H7 (cell line): ENCODE measurements around the gene SELENOI. TPM values are rescaled to one million over a fixed set of nuclear protein-coding genes. Genes with fewer than 3 reads are reported as not detected.
A peak's percentile ranks its signal among the peaks of the same experiment; 100 is the strongest.
"Not testable (repeated sequence)": the region's sequence is repeated elsewhere in the genome, so short reads cannot be mapped to it uniquely, and the experiment has no call there.

Source experiments
- DNase-seq: peaks from one replicate; pipeline ENCODE4 v3.0.0; 2012
- H3K27me3 ChIP-seq: 2 replicates; pipeline ENCODE4 v1.6.0; 2011; ENCODE audit warnings: mild to moderate bottlenecking, low read length; ENCODE audit not compliant: control insufficient read depth, insufficient read depth
- H3K36me3 ChIP-seq: replicated peaks from 2 replicates; pipeline ENCODE4 v1.5.1; 2011; ENCODE audit warnings: low read length; ENCODE audit not compliant: control insufficient read depth, insufficient read depth
- H3K4me3 ChIP-seq: 2 replicates; pipeline ENCODE4 v1.5.1; 2011; ENCODE audit warnings: low read depth, mild to moderate bottlenecking, control low read depth, low read length, moderate library complexity; ENCODE audit not compliant: insufficient read depth
- total RNA-seq: library from RNA; depleted of rRNA; stranded (reverse); fragments of >200 nt; shearing (Covaris generic); gene quantifications from 2 replicates; pipeline ENCODE4 v1.2.3, GENCODE V29; 2014; rRNA removed

The SELENOI gene, protein sequence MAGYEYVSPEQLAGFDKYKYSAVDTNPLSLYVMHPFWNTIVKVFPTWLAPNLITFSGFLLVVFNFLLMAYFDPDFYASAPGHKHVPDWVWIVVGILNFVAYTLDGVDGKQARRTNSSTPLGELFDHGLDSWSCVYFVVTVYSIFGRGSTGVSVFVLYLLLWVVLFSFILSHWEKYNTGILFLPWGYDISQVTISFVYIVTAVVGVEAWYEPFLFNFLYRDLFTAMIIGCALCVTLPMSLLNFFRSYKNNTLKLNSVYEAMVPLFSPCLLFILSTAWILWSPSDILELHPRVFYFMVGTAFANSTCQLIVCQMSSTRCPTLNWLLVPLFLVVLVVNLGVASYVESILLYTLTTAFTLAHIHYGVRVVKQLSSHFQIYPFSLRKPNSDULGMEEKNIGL
- total RNA-seq = 28.4 and 31.0 TPM in 2 replicates

DNA sequence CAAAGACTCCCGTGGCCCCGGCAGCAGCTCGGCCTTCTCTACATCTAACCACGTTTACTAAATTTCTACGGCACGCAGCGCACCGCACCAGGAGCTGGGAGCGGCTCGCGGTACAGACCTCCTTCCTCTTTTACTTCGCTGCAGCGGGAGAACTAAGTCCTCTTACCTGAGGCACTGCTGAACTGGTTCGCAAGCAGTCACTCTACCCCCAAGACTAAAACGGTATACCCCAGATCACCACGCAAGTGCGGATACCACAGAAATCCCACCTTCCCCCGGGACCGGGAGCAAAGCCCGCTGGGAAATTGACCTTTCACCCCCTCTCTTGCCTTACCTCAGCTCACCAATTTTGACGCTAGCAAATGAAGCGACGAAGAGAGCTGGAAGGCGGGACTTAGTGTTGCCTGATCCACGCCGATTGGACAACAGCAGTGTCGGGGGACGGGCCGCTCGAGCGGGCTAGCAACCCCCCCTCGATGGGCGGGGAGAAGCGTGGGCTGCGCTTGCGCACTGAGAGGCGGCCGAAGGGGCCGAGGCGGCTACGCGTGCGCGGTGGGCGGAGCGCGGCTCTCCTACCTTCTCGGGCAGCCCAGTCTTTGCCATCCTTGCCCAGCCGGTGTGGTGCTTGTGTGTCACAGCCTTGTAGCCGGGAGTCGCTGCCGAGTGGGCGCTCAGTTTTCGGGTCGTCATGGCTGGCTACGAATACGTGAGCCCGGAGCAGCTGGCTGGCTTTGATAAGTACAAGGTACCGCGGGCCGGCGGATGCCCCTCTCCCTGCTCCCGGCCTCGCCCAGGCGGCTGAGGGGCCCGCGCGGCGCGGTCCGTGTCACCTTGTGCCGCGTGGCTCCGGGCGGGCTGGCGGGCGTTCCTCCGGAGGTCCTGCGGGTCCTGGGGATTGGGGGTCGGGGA, at the start of gene SELENOI:
Gene SELENOI (plus strand): TSS at position 599 of the 909 bp plus-strand sequence. CDS start 90 bp downstream, at position 689.
- Histone ChIP-seq H3K36me3 (no peaks in the 10 kb centered on the region), H3K27me3 (no peaks in the 10 kb centered on the region), H3K4me3 (peak within 1 kb of the TSS; percentile 95)
- DNase-seq = peak; percentile 99

DNA sequence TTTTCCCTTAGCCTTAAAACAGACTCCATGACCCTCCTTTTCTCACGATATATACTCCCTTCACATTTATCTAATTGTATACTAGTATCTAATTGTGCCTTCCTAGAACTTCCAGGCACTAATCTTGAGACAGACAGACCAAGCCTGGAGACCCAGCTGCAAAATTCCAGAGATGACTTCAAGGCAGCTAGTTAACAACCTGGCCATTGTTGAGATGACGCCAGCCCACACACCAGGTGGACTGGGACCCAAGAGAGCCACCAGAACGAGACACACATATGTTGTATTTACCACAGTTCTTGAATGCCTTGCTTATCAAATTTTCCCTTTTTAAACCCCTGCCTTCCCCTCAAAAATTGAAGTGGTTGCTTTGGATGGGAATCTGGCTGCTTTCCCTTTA, 48.9 kb upstream of the SELENOI start:
- H3K36me3 ChIP-seq = no peaks in the 10 kb centered on the region
- peaks cover 2% of the 10 kb centered on the region; the same call in 1 of the 2 replicates for H3K27me3 ChIP-seq
- H3K4me3 ChIP-seq = no peak overlapping the region
- DNase-seq = no peak

DNA sequence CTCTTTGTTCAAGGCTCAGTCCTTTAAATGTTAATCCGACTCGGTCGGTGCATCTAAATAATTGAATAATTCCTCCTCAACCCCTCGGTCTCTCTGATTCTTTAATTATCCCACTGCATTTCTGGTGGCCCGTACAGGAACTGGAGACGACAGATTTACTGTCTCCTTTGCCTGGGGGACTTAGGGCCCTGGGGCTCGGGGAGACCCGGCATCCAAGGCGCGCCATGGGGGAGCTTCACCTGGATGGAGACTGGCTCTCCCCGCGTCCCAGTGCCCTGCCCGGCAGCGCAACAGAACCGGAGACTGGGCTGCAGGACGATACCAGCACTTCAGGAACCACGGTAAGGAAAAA, 47.7 kb upstream of the SELENOI start:
- Histone ChIP-seq H3K4me3 (peak overlapping the region; percentile 54), H3K27me3 (peaks cover 2% of the 10 kb centered on the region; the same call in 1 of the 2 replicates), H3K36me3 (no peaks in the 10 kb centered on the region)
- peak; percentile 66 for DNase-seq

DNA sequence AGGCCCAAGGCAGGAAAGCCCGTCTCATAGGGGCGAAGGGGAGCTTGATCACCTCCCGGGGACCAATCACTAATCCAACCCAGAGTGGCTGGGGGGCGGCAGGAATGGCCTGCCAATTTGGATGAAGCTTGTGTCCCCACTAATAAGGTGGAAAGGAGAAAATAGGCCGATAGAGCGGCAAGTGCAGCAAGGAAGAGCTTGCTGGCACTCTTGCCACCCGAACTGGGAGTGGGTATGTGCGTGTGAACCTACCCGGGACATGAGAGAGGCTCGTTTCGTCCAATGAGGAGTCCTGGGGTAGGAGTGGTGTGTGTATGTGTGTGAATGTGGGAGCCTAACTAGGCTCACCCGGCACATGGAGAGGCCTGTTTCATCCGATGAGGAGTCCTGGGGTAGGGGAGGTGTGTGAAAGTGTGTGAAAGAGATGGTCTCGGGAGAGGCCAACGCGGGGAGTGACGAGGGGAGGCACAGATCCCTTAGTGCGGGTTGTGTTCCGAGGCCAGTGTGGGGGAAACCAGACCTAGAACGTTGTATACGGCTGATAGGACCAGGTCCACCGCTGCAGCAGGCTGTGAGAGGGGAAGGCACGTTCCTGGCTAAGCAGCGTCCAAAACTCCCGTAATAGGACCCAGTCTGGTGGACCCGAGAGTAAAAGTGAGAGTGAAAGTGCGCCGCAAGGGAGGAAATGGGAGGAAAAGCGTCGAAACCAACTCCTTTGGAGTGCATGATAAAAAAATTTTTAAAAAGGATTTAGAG, 47.1 kb upstream of the SELENOI start:
- Histone ChIP-seq H3K36me3 (no peaks in the 10 kb centered on the region), H3K4me3 (peak overlapping the region; percentile 54), H3K27me3 (peaks cover 2% of the 10 kb centered on the region; the same call in 1 of the 2 replicates)
- DNase-seq = peak; percentile 45

DNA sequence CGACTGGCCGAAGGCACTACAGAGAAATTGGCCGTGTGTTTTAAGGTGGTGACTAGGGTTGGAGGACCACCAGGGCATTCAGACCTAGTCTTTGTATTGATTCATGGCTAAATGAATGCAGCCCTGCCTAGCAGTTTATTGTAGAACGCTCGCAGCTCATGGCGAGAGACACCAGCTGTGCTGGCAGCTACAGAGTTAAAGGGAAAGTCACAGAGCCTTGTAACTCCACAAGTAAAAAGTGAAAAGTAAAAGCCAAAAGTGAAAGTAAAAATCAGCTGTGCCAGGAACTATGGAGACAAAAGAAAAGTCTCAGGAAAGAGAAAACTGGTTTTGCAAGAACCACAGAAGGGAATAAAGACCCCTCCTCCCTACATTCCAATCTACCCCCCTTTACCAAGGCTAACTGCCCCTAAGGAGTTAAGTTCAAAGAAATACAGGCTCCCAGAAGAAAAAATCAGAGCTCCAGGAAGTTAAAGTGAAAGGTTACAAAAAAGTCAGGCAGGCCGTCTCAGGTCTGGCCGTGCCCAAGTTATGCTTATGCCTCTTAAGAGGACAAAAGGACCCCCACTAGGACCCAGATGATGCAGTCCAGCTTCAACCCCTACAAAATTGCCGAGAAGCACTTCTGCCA, 46.4 kb upstream of the SELENOI start:
- peaks cover 2% of the 10 kb centered on the region; the same call in 1 of the 2 replicates for H3K27me3 ChIP-seq
- no peaks in the 10 kb centered on the region for H3K36me3 ChIP-seq
- DNase-seq = peak; percentile 48

DNA sequence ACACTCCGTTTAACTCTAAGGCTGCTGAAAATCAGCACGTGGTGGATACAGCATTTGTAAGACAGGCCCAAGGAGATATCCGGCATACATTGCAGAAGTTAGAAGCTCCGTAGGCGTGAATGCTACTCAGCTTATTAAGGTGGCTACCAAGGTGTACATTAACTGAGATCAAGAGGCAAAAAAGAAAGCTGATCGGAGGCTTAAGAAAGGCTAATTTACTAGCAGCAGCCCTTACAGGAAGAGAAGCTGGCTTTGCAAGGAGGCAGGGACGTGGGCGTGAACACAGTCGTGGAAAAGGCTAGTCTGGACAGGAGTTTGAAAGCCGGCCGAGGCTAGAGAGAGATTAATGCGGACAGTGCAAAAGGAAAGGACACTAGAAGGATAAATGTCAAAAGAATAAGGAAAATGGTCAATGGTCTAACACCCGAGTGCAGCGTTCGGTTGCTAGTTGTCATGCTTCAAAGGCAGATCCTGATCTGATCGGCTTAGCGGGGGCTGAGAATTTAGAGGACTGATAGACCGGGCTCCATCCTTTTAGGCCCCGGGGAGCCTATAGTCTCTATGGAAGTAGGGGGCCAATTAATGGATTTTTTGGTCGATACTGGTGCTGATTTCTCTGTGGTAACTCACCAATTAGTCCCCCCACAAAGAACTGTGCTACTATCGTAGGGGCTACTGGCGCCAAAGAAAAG, 45.6 kb upstream of the SELENOI start:
- Histone ChIP-seq H3K27me3 (peaks cover 2% of the 10 kb centered on the region; the same call in 1 of the 2 replicates), H3K36me3 (no peaks in the 10 kb centered on the region), H3K4me3 (no peak overlapping the region)
- DNase-seq = no peak

More for the DNA sequence above, 46.4 kb upstream of the SELENOI start:
- peak overlapping the region; percentile 54 for H3K4me3 ChIP-seq

DNA sequence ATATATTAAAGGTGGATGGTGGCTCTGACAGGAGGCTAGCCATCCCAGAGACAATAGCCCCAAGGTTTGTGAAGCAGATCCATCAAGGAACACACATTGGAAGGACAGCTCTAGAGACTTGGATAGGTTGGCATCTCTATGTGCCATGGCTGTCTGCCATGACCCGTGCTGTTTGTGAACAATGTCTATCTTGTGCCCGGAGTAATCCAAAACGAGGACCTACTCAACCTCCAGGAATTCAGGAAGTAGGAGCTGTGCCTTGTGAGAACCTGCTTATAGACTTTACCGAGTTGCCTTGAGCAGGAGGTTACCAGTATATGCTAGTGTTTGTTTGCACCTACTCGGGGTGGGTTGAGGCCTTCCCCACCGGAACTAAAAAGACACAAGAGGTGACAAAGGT, 43.1 kb upstream of the SELENOI start:
- H3K27me3 ChIP-seq = peaks cover 2% of the 10 kb centered on the region; the same call in 1 of the 2 replicates
- DNase-seq = no peak
- H3K4me3 ChIP-seq = no peak overlapping the region

DNA sequence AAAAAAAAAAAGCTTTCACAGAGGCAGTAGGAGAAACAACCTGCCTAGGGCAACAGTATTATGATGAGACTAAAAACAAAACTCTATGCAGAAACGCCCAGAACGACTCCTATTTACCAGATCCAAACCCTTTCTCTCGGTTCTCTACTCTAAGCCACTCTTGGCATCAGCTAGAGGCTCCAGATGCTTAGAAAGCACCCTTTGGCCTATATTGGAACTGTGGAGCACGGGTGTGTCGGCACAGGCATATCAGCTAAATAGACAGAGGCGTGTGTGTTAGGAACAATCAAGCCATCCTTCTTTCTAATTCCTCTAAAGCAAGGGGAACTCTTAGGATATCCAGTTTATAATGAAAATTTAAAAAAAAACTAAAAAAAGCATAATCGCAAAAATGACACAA, 40.8 kb upstream of the SELENOI start:
- not testable (repeated sequence) for H3K4me3 ChIP-seq, DNase-seq, H3K36me3 ChIP-seq, H3K27me3 ChIP-seq

More for the DNA sequence above, 43.1 kb upstream of the SELENOI start:
- H3K36me3 ChIP-seq = no peaks in the 10 kb centered on the region

DNA sequence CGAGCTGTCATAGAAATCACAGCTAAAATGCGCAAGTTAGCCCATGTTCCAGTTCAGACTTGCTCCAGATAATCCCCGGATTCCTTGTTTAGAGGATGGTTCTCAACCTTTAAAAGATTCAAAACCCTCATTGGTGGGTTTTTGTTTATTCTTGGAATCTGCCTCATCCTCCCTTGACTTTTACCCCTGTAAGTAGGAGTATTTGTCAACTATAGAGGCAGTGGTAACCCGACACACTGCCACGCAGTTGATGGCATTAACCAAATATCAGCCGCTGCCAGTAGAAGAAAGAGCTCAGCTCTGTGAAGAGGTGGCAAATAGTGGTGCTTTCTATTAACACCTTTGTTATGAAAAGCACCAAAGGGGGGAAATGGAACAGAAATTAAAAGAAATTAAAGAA, 40.4 kb upstream of the SELENOI start:
- H3K36me3 ChIP-seq = no peaks in the 10 kb centered on the region
- H3K27me3 ChIP-seq = no peaks in the 10 kb centered on the region; the same call in 1 of the 2 replicates
- no peak overlapping the region for H3K4me3 ChIP-seq
- DNase-seq = no peak

DNA sequence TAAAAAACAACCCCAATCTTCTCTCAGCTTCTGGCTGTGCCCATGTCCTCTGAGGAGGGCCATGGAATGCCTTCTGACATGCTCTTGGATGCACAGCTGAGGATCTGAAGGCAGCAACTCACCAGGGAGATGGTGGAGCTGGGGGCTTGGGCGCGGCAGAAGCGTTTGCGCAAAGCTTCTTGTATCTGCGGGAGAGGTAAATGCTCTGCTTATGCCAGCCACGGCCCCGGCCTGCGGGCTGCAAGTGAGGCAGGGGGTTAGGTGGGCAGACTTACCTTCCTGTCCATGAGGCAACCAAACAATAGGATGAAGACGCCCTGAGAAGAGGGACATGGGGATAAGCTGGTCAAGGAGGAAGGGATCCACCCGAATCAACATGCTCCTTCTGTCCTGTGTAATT, 36.0 kb upstream of the SELENOI start:
- DNase-seq = no peak
- H3K4me3 ChIP-seq = no peak overlapping the region
- H3K36me3 ChIP-seq = no peaks in the 10 kb centered on the region
- no peaks in the 10 kb centered on the region for H3K27me3 ChIP-seq

DNA sequence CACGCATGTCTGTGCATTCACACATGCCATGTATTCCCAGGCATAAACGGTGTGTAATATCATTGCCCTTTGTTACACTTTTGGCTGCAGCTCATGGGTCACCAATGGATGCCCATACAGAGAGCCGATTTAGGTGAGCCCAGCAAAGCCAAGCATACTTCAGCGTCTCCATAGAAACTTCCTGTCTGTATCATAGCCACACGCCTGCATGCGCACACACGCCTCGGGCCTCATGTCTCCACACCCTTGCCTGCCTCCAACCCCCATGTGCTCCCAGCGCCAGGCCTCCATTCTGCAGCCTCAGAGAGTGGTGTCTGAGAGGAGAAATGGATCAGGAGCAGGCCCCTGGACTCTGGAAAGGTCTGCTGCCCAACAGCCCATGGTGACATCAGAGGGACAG, 33.5 kb upstream of the SELENOI start:
- H3K27me3 ChIP-seq = no peaks in the 10 kb centered on the region
- no peaks in the 10 kb centered on the region for H3K36me3 ChIP-seq
- no peak for DNase-seq

DNA sequence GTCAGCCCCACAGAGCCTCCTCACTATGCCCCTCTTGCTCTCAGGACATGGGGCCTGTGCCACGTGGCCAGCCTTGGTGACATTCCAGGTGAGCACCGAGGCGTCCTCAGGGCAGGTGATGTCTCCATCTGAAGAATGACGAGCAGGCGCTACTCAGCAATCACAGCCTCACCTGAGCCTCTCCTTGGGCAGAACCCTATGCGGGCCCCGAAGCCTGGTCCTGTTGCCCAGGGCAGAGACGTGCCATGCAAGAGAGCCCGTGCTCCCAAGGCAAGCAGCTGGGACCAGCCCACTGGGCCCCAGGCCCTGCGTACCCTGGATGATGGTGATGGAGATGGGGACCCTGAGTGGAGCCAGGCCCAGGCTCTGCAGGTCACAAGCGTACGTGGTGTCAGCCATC, 32.5 kb upstream of the SELENOI start:
- H3K36me3 ChIP-seq = no peaks in the 10 kb centered on the region
- peak; percentile 20 for DNase-seq
- no peaks in the 10 kb centered on the region for H3K27me3 ChIP-seq
- no peak overlapping the region for H3K4me3 ChIP-seq

More for the DNA sequence above, 33.5 kb upstream of the SELENOI start:
- H3K4me3 ChIP-seq = no peak overlapping the region

DNA sequence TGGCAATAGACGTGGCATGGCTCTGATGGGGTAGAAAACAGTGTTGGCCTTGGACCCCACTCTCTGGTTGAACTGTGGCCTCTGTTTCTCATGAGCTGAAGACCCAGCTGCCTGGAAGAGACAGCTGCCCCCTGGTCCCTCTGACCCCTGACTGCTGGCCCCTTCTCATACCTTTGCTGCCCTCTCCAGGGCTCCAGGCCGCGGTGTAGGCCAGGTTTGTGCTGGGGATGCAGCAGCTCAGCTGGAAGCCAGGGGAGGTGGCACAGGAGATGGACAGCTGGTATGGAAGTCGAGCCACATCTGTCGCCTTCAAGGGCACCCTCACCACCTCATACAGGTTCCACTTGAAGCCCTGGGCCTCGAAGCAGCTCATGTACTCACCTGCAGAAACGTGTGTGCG, 31.7 kb upstream of the SELENOI start:
- no peaks in the 10 kb centered on the region for H3K27me3 ChIP-seq
- no peak overlapping the region for H3K4me3 ChIP-seq
- peak; percentile 84 for DNase-seq
- H3K36me3 ChIP-seq = no peaks in the 10 kb centered on the region
